ENCODE measurements around the gene CDH15. TPM values are rescaled to one million over a fixed set of nuclear protein-coding genes. Genes with fewer than 3 reads are reported as not detected.

The CDH15 gene
- total RNA-seq, 1 experiment from 2014 or later = 1.5 TPM

DNA sequence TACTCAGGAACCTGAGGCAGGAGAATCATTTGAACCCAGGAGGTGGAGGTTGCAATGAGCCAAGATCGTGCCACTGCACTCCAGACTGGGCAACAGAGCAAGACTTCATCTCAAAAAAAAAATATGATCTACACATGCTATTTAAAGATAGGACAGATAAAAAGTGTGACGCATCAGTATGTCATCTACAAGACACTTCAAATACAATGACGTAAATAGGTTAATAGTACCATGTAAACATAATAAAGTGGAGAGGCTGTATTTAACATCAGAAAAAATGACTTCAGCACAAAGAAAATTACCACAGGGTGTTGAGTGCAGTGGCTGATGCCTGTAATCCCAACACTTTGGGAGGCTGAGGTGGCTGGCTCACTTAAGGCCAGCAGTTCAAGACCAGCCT, 66.2 kb downstream of the CDH15 start:
- Histone ChIP-seq H3K79me2 (ENCODE audit: low read length) (peaks cover 8% of the 10 kb centered on the region), H3F3A (ENCODE audit: low read length, unreplicated experiment) (no peaks in the 10 kb centered on the region), H4K20me1 (ENCODE audit: low read length) (no peaks in the 10 kb centered on the region), H3K36me3 (ENCODE audit: low read depth, low read length) (no peaks in the 10 kb centered on the region), H3K9me2 (replicated peaks; ENCODE audit: low read length) (no peaks in the 10 kb centered on the region), H3K27me3 (ENCODE audit: low read length) (no peaks in the 10 kb centered on the region), H3K27ac (ENCODE audit: low read length) (no peak overlapping the region), H3K4me2 (ENCODE audit: low read length) (no peak overlapping the region), H2AFZ (ENCODE audit: low read length) (no peak overlapping the region), H3K9me3 (ENCODE audit: low read length) (no peaks in the 10 kb centered on the region), H3K9ac (ENCODE audit: low read length) (no peak overlapping the region), H3K4me1 (ENCODE audit: insufficient read depth, low read length) (no peaks in the 10 kb centered on the region), H3K4me3 (ENCODE audit: low read length) (no peak overlapping the region)
- DNase-seq (peak; percentile 15), ATAC-seq (no peak; the same call in 1 of the 2 replicates)
- ChIA-PET POLR2A (ENCODE audit: unreplicated experiment) (no interaction called here), CTCF (no interaction called here)
- no peak for TF ChIP-seq EZH2 (IDR thresholded peaks at IDR 0.05; ENCODE audit: low read length, unreplicated experiment)
- TF ChIP-seq, protein P1, sequence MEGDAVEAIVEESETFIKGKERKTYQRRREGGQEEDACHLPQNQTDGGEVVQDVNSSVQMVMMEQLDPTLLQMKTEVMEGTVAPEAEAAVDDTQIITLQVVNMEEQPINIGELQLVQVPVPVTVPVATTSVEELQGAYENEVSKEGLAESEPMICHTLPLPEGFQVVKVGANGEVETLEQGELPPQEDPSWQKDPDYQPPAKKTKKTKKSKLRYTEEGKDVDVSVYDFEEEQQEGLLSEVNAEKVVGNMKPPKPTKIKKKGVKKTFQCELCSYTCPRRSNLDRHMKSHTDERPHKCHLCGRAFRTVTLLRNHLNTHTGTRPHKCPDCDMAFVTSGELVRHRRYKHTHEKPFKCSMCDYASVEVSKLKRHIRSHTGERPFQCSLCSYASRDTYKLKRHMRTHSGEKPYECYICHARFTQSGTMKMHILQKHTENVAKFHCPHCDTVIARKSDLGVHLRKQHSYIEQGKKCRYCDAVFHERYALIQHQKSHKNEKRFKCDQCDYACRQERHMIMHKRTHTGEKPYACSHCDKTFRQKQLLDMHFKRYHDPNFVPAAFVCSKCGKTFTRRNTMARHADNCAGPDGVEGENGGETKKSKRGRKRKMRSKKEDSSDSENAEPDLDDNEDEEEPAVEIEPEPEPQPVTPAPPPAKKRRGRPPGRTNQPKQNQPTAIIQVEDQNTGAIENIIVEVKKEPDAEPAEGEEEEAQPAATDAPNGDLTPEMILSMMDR (conservative IDR thresholded peaks at IDR 0.05; ENCODE audit: low read depth, low read length) = no peak
- no peak for TF ChIP-seq EZH2phosphoT487 (IDR thresholded peaks at IDR 0.05; ENCODE audit: borderline replicate concordance, low read length)
- intact Hi-C loops (cut with micrococcal nuclease) = no loop called here
- BruUV-seq (replicated peaks) = no TSS peak

DNA sequence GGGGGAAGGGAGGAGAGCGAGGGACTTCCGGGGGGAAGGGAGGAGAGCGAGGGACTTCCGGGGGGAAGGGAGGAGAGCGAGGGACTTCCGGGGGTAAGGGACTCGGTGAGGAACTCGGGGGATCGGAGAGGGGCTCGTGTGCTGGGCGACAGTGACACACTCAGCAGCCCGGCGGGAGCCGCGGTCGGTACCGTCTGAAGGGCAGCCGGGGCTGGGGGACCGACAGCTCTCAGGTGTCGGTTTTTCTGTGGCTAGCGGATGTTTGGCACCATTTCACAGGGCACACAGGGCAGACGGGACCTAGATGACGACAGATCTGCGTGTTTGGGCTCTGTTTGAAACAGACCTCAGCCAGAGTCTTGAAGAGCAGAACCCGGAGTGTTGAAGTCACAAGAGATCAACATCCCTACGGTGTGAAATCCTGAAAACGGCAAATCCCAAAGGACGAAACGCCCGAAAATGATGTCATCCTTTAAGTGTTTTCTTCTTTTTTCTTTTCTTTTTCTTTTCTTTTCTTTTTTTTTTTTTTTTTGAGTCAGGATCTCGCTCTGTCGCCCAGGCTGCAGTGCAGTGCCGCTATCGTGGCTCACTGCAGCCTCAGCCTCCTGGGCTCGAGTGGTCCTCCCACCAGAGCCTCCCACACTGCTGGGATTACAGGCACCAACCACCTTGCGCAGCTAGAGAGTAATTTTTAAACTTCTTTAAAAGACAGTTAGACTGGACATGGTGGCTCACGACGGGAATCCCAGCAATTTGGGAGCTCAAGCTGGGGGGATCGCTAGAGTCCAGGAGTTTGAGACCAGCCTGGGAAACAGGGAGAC, 69.8 kb downstream of the CDH15 start:
- ATAC-seq (peak; percentile 73), DNase-seq (peak; percentile 33)
- BruUV-seq (replicated peaks) = TSS peak; percentile 95
- no peaks in the 10 kb centered on the region for H3K27me3 ChIP-seq (ENCODE audit: low read length)
- ChIA-PET CTCF (no interaction called here), POLR2A (ENCODE audit: unreplicated experiment) (no interaction called here)
- intact Hi-C loops (cut with micrococcal nuclease) = no loop called here
- peak overlapping the region; percentile 74 for H3K4me3 ChIP-seq (ENCODE audit: low read length)
- peak overlapping the region; percentile 97 for H3K4me2 ChIP-seq (ENCODE audit: low read length)
- peak overlapping the region; percentile 60 for H2AFZ ChIP-seq (ENCODE audit: low read length)
- H4K20me1 ChIP-seq (ENCODE audit: low read length) = no peaks in the 10 kb centered on the region
- H3K4me1 ChIP-seq (ENCODE audit: insufficient read depth, low read length) = no peaks in the 10 kb centered on the region
- no peaks in the 10 kb centered on the region for H3K9me3 ChIP-seq (ENCODE audit: low read length)
- H3K36me3 ChIP-seq (ENCODE audit: low read depth, low read length) = no peaks in the 10 kb centered on the region
- peak overlapping the region; percentile 86 for H3K9ac ChIP-seq (ENCODE audit: low read length)
- peaks cover 8% of the 10 kb centered on the region for H3K79me2 ChIP-seq (ENCODE audit: low read length)
- H3K9me2 ChIP-seq (replicated peaks; ENCODE audit: low read length) = no peaks in the 10 kb centered on the region
- no peaks in the 10 kb centered on the region for H3F3A ChIP-seq (ENCODE audit: low read length, unreplicated experiment)
- peak overlapping the region; percentile 75 for H3K27ac ChIP-seq (ENCODE audit: low read length)
- TF ChIP-seq EZH2 (IDR thresholded peaks at IDR 0.05; ENCODE audit: low read length, unreplicated experiment) (no peak), EZH2phosphoT487 (IDR thresholded peaks at IDR 0.05; ENCODE audit: borderline replicate concordance, low read length) (no peak)
- TF ChIP-seq, protein P1 (conservative IDR thresholded peaks at IDR 0.05; ENCODE audit: low read depth, low read length) = no peak

DNA sequence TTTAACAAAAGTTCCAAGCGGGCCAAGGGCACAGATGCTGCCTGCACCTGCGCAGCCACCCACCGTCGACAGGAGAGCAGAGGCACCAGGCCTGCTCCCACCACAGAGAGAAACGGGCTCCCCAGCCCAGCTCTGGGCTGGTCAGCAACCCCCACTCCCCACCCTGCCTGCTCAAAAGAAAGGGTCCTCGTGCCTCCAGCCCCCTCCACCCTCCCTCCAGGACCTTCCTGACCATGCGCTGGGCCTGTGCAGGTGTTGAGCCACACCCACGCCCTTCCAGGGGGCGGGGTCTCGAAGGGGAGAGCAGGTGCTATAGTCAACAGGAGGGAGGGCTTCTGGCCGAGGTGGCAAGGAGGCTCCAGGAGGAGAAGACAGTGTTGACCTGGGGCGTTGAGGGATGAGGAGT, 71.2 kb downstream of the CDH15 start:
- no peak for ATAC-seq
- BruUV-seq (replicated peaks) = TSS peak; percentile 5
- POLR2A ChIA-PET (ENCODE audit: unreplicated experiment) = no interaction called here

More for the DNA sequence above, 71.2 kb downstream of the CDH15 start:
- Histone ChIP-seq H3K9me3 (ENCODE audit: low read length) (no peaks in the 10 kb centered on the region), H3K27ac (ENCODE audit: low read length) (no peak overlapping the region), H3K4me3 (ENCODE audit: low read length) (no peak overlapping the region), H2AFZ (ENCODE audit: low read length) (no peak overlapping the region), H3K27me3 (ENCODE audit: low read length) (no peaks in the 10 kb centered on the region), H3K4me1 (ENCODE audit: insufficient read depth, low read length) (no peaks in the 10 kb centered on the region), H3K4me2 (ENCODE audit: low read length) (no peak overlapping the region), H3F3A (ENCODE audit: low read length, unreplicated experiment) (no peaks in the 10 kb centered on the region), H3K9ac (ENCODE audit: low read length) (no peak overlapping the region), H3K9me2 (replicated peaks; ENCODE audit: low read length) (no peaks in the 10 kb centered on the region), H3K36me3 (ENCODE audit: low read depth, low read length) (no peaks in the 10 kb centered on the region), H4K20me1 (ENCODE audit: low read length) (no peaks in the 10 kb centered on the region), H3K79me2 (ENCODE audit: low read length) (peaks cover 8% of the 10 kb centered on the region)
- CTCF ChIA-PET = no interaction called here
- no peak for DNase-seq
- intact Hi-C loops (cut with micrococcal nuclease) = no loop called here
- TF ChIP-seq, protein P1 (conservative IDR thresholded peaks at IDR 0.05; ENCODE audit: low read depth, low read length) = no peak
- TF ChIP-seq EZH2 (IDR thresholded peaks at IDR 0.05; ENCODE audit: low read length, unreplicated experiment) (no peak), EZH2phosphoT487 (IDR thresholded peaks at IDR 0.05; ENCODE audit: borderline replicate concordance, low read length) (no peak)
